ENCODE measurements around the gene ZFHX2. TPM values are rescaled to one million over a fixed set of nuclear protein-coding genes. Genes with fewer than 3 reads are reported as not detected.

Gene ZFHX2
- total and polyA plus RNA-seq, 2 of the 13 experiments (the other 11 are each of a cell fraction or from before 2014, with no cell fraction given): 0.17 to 0.44 TPM

- TF ChIP-seq MTA1 (CRISPR knock-in tag; IDR thresholded peaks at IDR 0.05; ENCODE audit: borderline replicate concordance): 0 out of 2 replicates have a peak, but pooled peaks have one; percentile 28
- no peak for TF ChIP-seq AKAP8 (CRISPR knock-in tag; IDR thresholded peaks at IDR 0.05)
- peak; percentile 27; the same call in 1 of the 2 replicates for TF ChIP-seq SALL1 (CRISPR knock-in tag; IDR thresholded peaks at IDR 0.05)
- no peak for TF ChIP-seq ZNF296 (CRISPR knock-in tag; conservative IDR thresholded peaks at IDR 0.05)
- 0 out of 2 replicates have a peak, but pooled peaks have one; percentile 17 for TF ChIP-seq CEBPB (IDR thresholded peaks at IDR 0.05; ENCODE audit: borderline replicate concordance, low read depth, low read length)
- TF ChIP-seq FOXA1 (IDR thresholded peaks at IDR 0.05): 0 out of 2 replicates have a peak, but pooled peaks have one; percentile 3
- no peak for TF ChIP-seq FOXA1 (CRISPR knock-in tag; IDR thresholded peaks at IDR 0.05)
- peak; percentile 31; the same call in 1 of the 2 replicates for TF ChIP-seq TFAP4 (IDR thresholded peaks at IDR 0.05; ENCODE audit: borderline replicate concordance, low read depth)
- peak; percentile 33; the same call in 1 of the 2 replicates for TF ChIP-seq ZNF687 (CRISPR knock-in tag; IDR thresholded peaks at IDR 0.05)
- no peak for TF ChIP-seq MEIS2 (CRISPR knock-in tag; IDR thresholded peaks at IDR 0.05)
- TF ChIP-seq BRCA1 (CRISPR knock-in tag; IDR thresholded peaks at IDR 0.05): no peak
- TF ChIP-seq ZNF564 (CRISPR knock-in tag; IDR thresholded peaks at IDR 0.05): no peak
- TF ChIP-seq DMAP1 (CRISPR knock-in tag; IDR thresholded peaks at IDR 0.05): no peak
- TF ChIP-seq FOSL1 (CRISPR knock-in tag; IDR thresholded peaks at IDR 0.05; ENCODE audit: borderline replicate concordance): no peak
- TF ChIP-seq ARNT (IDR thresholded peaks at IDR 0.05): no peak
- TF ChIP-seq ZNF556 (CRISPR knock-in tag; IDR thresholded peaks at IDR 0.05; ENCODE audit: borderline replicate concordance): 0 out of 2 replicates have a peak, but pooled peaks have one; percentile 48
- no peak for TF ChIP-seq ZNF275 (CRISPR knock-in tag; IDR thresholded peaks at IDR 0.05; ENCODE audit: borderline replicate concordance)
- TF ChIP-seq DPF2 (CRISPR knock-in tag; IDR thresholded peaks at IDR 0.05; ENCODE audit: borderline replicate concordance, low read depth): 0 out of 2 replicates have a peak, but pooled peaks have one; percentile 28
- TF ChIP-seq NFE2L2 (IDR thresholded peaks at IDR 0.05; ENCODE audit: low read length): no peak
- peak; percentile 40 for TF ChIP-seq PRPF4 (IDR thresholded peaks at IDR 0.05; ENCODE audit: low read depth, low read length, poor library complexity, severe bottlenecking)
- TF ChIP-seq HIVEP1 (CRISPR knock-in tag; IDR thresholded peaks at IDR 0.05): 0 out of 2 replicates have a peak, but pooled peaks have one; percentile 15
- TF ChIP-seq CREBL2 (CRISPR knock-in tag; IDR thresholded peaks at IDR 0.05; ENCODE audit: borderline replicate concordance): no peak
Measured at GRCh38 chr14:23544511-23545447, 6.8 kb downstream of the ZFHX2 start (continued).

Measured in HepG2 (cell line).